Activated CD8-positive, alpha-beta memory T cell treated with anti-CD3 and anti-CD28 coated beads for 36 hours (primary cell): ENCODE results near the gene ADIRF. TPM values are rescaled to one million over a fixed set of nuclear protein-coding genes. Genes with fewer than 3 reads are reported as not detected.
"Not testable (repeated sequence)": the region's sequence is repeated elsewhere in the genome, so short reads cannot be mapped to it uniquely, and the experiment has no call there.

ENCODE experiments used
- CTCF ChIA-PET: fragments of 350-600 bp; sonication (Branson Sonifier 250); formaldehyde crosslinking; loops from one replicate; lab custom pipeline; 2021; ENCODE audit warnings: antibody characterized with exemption; lab: Charles Lee
- POLR2A ChIA-PET: fragments of 350-600 bp; sonication (Branson Sonifier 250); formaldehyde crosslinking; loops from one replicate; lab custom pipeline; 2021; ENCODE audit warnings: antibody characterized with exemption; lab: Charles Lee
- total RNA-seq, 2 experiments: library from RNA; stranded (reverse); gene quantifications; one replicate each; pipeline ENCODE4 v1.2.3, GENCODE V29; 2021

Gene ADIRF
- total RNA-seq, 2 experiments from 2014 or later = not detected

GRCh38 chr10:86944471-86944870 is 23.8 kb upstream of the ADIRF start:
- CTCF ChIA-PET = no interaction called here
- POLR2A ChIA-PET = no interaction called here

GRCh38 chr10:86944907-86945306 is 23.4 kb upstream of the ADIRF start:
- CTCF ChIA-PET = no interaction called here
- POLR2A ChIA-PET = no interaction called here

GRCh38 chr10:86945361-86946212 is 22.7 kb upstream of the ADIRF start:
- CTCF ChIA-PET = no interaction called here
- POLR2A ChIA-PET = no interaction called here

- CTCF ChIA-PET = no interaction called here
- POLR2A ChIA-PET = no interaction called here
Observed at GRCh38 chr10:86946213-86947155, 21.8 kb upstream of the ADIRF start.

- CTCF ChIA-PET = interaction anchor here (0.5 to 1.2 kb wide), 4 partner anchors 9 to 138 kb away, joined by 3 to 4 read pairs (median 4); no protein-coding TSS in a partner anchor
- POLR2A ChIA-PET = not testable (repeated sequence)
Observed at GRCh38 chr10:86947806-86948205, 20.5 kb upstream of the ADIRF start.

GRCh38 chr10:86950349-86950748 is 17.9 kb upstream of the ADIRF start:
- ChIA-PET POLR2A (no interaction called here), CTCF (interaction anchor here (1.2 kb wide), 1 partner anchor 12 kb away, joined by 8 read pairs; no protein-coding TSS in a partner anchor)

- CTCF ChIA-PET = no interaction called here
- POLR2A ChIA-PET = no interaction called here
Observed at GRCh38 chr10:86951184-86951761, 17.0 kb upstream of the ADIRF start.

- POLR2A ChIA-PET = no interaction called here
- CTCF ChIA-PET = interaction anchor here (0.6 to 1.2 kb wide), 2 partner anchors 13 to 15 kb away, joined by 3 to 5 read pairs; no protein-coding TSS in a partner anchor
Observed at GRCh38 chr10:86952106-86952505, 16.2 kb upstream of the ADIRF start.

- CTCF ChIA-PET = interaction anchor here (0.6 to 1.2 kb wide), 2 partner anchors 14 kb away, joined by 3 to 5 read pairs; no protein-coding TSS in a partner anchor
- POLR2A ChIA-PET = not testable (repeated sequence)
Observed at GRCh38 chr10:86952697-86953096, 15.6 kb upstream of the ADIRF start.

- CTCF ChIA-PET = interaction anchor here (1.0 kb wide), 1 partner anchor 15 kb away, joined by 3 read pairs; no protein-coding TSS in a partner anchor
Observed at GRCh38 chr10:86953747-86954680, 14.3 kb upstream of the ADIRF start.

GRCh38 chr10:86954681-86955500 is 13.4 kb upstream of the ADIRF start:
- CTCF ChIA-PET = interaction anchor here (1.0 kb wide), 1 partner anchor 16 kb away, joined by 3 read pairs; no protein-coding TSS in a partner anchor
- POLR2A ChIA-PET = no interaction called here

More at GRCh38 chr10:86953747-86954680, 14.3 kb upstream of the ADIRF start:
- POLR2A ChIA-PET = no interaction called here

GRCh38 chr10:86955501-86956194 is 12.6 kb upstream of the ADIRF start:
- CTCF ChIA-PET = interaction anchor here (1.0 kb wide), 1 partner anchor 17 kb away, joined by 3 read pairs; no protein-coding TSS in a partner anchor
- POLR2A ChIA-PET = interaction anchor here (0.5 kb wide), 1 partner anchor 45 kb away, joined by 3 read pairs; no protein-coding TSS in a partner anchor

- ChIA-PET CTCF (interaction anchor here (1.5 kb wide), 1 partner anchor 17 kb away, joined by 6 read pairs; no protein-coding TSS in a partner anchor), POLR2A (no interaction called here)
Observed at GRCh38 chr10:86956195-86956847, 12.0 kb upstream of the ADIRF start.

GRCh38 chr10:86956848-86957448 is 11.3 kb upstream of the ADIRF start:
- POLR2A ChIA-PET = no interaction called here
- CTCF ChIA-PET = interaction anchor here (1.5 kb wide), 1 partner anchor 18 kb away, joined by 6 read pairs; no protein-coding TSS in a partner anchor

- CTCF ChIA-PET = interaction anchor here (1.5 to 1.9 kb wide), 2 partner anchors 18 kb away, joined by 6 to 12 read pairs; no protein-coding TSS in a partner anchor
- POLR2A ChIA-PET = no interaction called here
Observed at GRCh38 chr10:86957471-86958115, 10.7 kb upstream of the ADIRF start, which contains the start of gene MMRN2. MMRN2 (minus strand) TSS chr10:86957615; CDS start chr10:86957541, 74 bp downstream.
